Neural cell (in vitro differentiated cells): ENCODE results near the gene ZBTB17. TPM values are rescaled to one million over a fixed set of nuclear protein-coding genes. Genes with fewer than 3 reads are reported as not detected.
"Not testable (repeated sequence)": the region's sequence is repeated elsewhere in the genome, so short reads cannot be mapped to it uniquely, and the experiment has no call there.

ENCODE experiments used
- H2AFZ ChIP-seq: fragments of 200-600, 300-800 bp; sonication (generic), shearing (Covaris generic); 2 replicates; pipeline ENCODE4 v1.6.0; 2014; ENCODE audit warnings: low read depth, mild to moderate bottlenecking, antibody characterized with exemption, low read length, moderate library complexity
- H3F3A ChIP-seq: fragments of 200-600 bp; shearing (Covaris generic); 2 replicates; pipeline ENCODE4 v1.6.1; 2016; ENCODE audit warnings: mild to moderate bottlenecking, moderate library complexity, mixed read lengths, antibody characterized with exemption, low read length; ENCODE audit not compliant: insufficient read depth, poor library complexity, severe bottlenecking
- H3K27ac ChIP-seq: fragments of 200-600, 300-800 bp; sonication (generic), shearing (Covaris generic); 2 replicates; pipeline ENCODE4 v1.5.1; 2014; ENCODE audit warnings: mild to moderate bottlenecking, low read length, moderate library complexity
- H3K27me3 ChIP-seq: fragments of 300-800, 200-600 bp; sonication (generic), shearing (Covaris generic); 2 replicates; pipeline ENCODE4 v1.6.0; 2014; ENCODE audit warnings: mild to moderate bottlenecking, low read depth, low read length, moderate library complexity; ENCODE audit not compliant: insufficient read depth
- H3K36me3 ChIP-seq: fragments of 300-800, 200-600 bp; sonication (generic), shearing (Covaris generic); 2 replicates; pipeline ENCODE4 v1.5.1; 2014; ENCODE audit warnings: mild to moderate bottlenecking, antibody characterized with exemption, low read length, moderate library complexity; ENCODE audit not compliant: insufficient read depth
- H3K4me2 ChIP-seq: fragments of 300-800, 200-600 bp; sonication (generic), shearing (Covaris generic); 2 replicates; pipeline ENCODE4 v1.6.0; 2014; ENCODE audit warnings: mild to moderate bottlenecking, low read length
- H3K4me3 ChIP-seq: fragments of 300-800, 200-600 bp; sonication (generic), shearing (Covaris generic); 2 replicates; pipeline ENCODE4 v1.5.1; 2014; ENCODE audit warnings: mild to moderate bottlenecking, low read length, moderate library complexity
- H3K79me2 ChIP-seq: fragments of 200-600 bp; shearing (Covaris generic); replicated peaks from 2 replicates; pipeline ENCODE4 v1.6.0; 2014; ENCODE audit warnings: mild to moderate bottlenecking, low read length, moderate library complexity; ENCODE audit not compliant: insufficient read depth
- H3K9ac ChIP-seq: fragments of 300-800, 200-600 bp; sonication (generic), shearing (Covaris generic); 2 replicates; pipeline ENCODE4 v1.6.1; 2016; ENCODE audit warnings: mild to moderate bottlenecking, low read length, mixed read lengths
- H3K9me2 ChIP-seq: fragments of 200-600 bp; shearing (Covaris generic); 2 replicates; pipeline ENCODE4 v1.6.1; 2016; ENCODE audit warnings: mild to moderate bottlenecking, low read length, mixed read lengths; ENCODE audit not compliant: insufficient read depth
- H3K9me3 ChIP-seq: fragments of 200-600, 300-800 bp; sonication (generic), shearing (Covaris generic); 2 replicates; pipeline ENCODE4 v1.6.1; 2016; ENCODE audit warnings: mild to moderate bottlenecking, mixed run types, low read length, moderate library complexity, mixed read lengths
- H4K20me1 ChIP-seq: fragments of 200-600 bp; shearing (Covaris generic); 2 replicates; pipeline ENCODE4 v1.6.1; 2016; ENCODE audit warnings: mild to moderate bottlenecking, mixed run types; ENCODE audit not compliant: insufficient read depth
- CTCF ChIP-seq: fragments of 450-650 bp; IDR thresholded peaks from 2 replicates; pipeline ENCODE4 v1.5.1; 2014; ENCODE audit warnings: antibody characterized with exemption, mild to moderate bottlenecking, moderate library complexity; ENCODE audit not compliant: poor library complexity, severe bottlenecking
- EP300 ChIP-seq: fragments of 450-650 bp; conservative IDR thresholded peaks from 2 replicates; pipeline ENCODE4 v1.6.1; 2014; ENCODE audit warnings: antibody characterized with exemption, mild to moderate bottlenecking, moderate library complexity; ENCODE audit not compliant: poor library complexity, severe bottlenecking
- EZH2 ChIP-seq: fragments of 200-600, 300-800 bp; shearing (Covaris generic), sonication (generic); IDR thresholded peaks from 2 replicates; pipeline ENCODE4 v1.6.1; 2014; ENCODE audit warnings: antibody characterized with exemption, low read length, borderline replicate concordance, mild to moderate bottlenecking; ENCODE audit not compliant: insufficient read depth, poor library complexity, severe bottlenecking
- MXI1 ChIP-seq: fragments of 450-650 bp; conservative IDR thresholded peaks from 2 replicates; pipeline ENCODE4 v1.6.1; 2014; ENCODE audit warnings: antibody characterized with exemption, mild to moderate bottlenecking; ENCODE audit not compliant: poor library complexity, severe bottlenecking
- POLR2AphosphoS5 ChIP-seq: IDR thresholded peaks from 2 replicates; pipeline ENCODE4 v1.6.1; 2012
- REST ChIP-seq: IDR thresholded peaks from 2 replicates; pipeline ENCODE4 v1.6.1; 2012; ENCODE audit warnings: borderline replicate concordance
- SMC3 ChIP-seq: fragments of 450-650 bp; conservative IDR thresholded peaks from 2 replicates; pipeline ENCODE4 v1.6.1; 2014; ENCODE audit warnings: antibody characterized with exemption, mild to moderate bottlenecking, moderate library complexity; ENCODE audit not compliant: poor library complexity
- TAF1 ChIP-seq: IDR thresholded peaks from 2 replicates; pipeline ENCODE4 v1.6.1; 2012; ENCODE audit warnings: low read depth
- polyA plus RNA-seq: library from polyadenylated mRNA; depleted of rRNA; stranded (reverse); fragments of >200 nt; gene quantifications from 2 replicates; pipeline ENCODE4 v1.2.3, GENCODE V29; 2014

The ZBTB17 gene
- polyA plus RNA-seq, 1 donor from 2014 or later, result 114 TPM

- H3K36me3 ChIP-seq, result no peaks in the 10 kb centered on the region
- H4K20me1 ChIP-seq, result no peaks in the 10 kb centered on the region
- TF ChIP-seq TAF1 (no peak), EP300 (no peak), EZH2 (no peak)
- H3K27me3 ChIP-seq, result no peaks in the 10 kb centered on the region
- H3K9me3 ChIP-seq, result no peaks in the 10 kb centered on the region
- H3K79me2 ChIP-seq, result no peaks in the 10 kb centered on the region
- no peaks in the 10 kb centered on the region for H3F3A ChIP-seq
- no peaks in the 10 kb centered on the region for H3K9me2 ChIP-seq
- no peak overlapping the region for H3K27ac ChIP-seq
- H3K4me2 ChIP-seq, result no peak overlapping the region
- no peak overlapping the region for H3K4me3 ChIP-seq
- no peak overlapping the region for H3K9ac ChIP-seq
- no peak overlapping the region for H2AFZ ChIP-seq
Measured at GRCh38 chr1:16022393-16022792, 46.5 kb upstream of the ZBTB17 start.

- no peaks in the 10 kb centered on the region for H3K9me2 ChIP-seq
- no peaks in the 10 kb centered on the region for H3K27me3 ChIP-seq
- no peaks in the 10 kb centered on the region for H3K79me2 ChIP-seq
- H4K20me1 ChIP-seq, result no peaks in the 10 kb centered on the region
- no peak within 1 kb of the TSS for H2AFZ ChIP-seq
- no peak within 1 kb of the TSS for H3K4me2 ChIP-seq
- H3K27ac ChIP-seq, result no peak within 1 kb of the TSS
- no peaks in the 10 kb centered on the region for H3K36me3 ChIP-seq
- no peak within 1 kb of the TSS for H3K9ac ChIP-seq
- no peak for TF ChIP-seq MXI1
- no peak for TF ChIP-seq CTCF
- TF ChIP-seq SMC3, result no peak
- TF ChIP-seq POLR2AphosphoS5, result no peak
- no peak for TF ChIP-seq REST
- no peak within 1 kb of the TSS for H3K4me3 ChIP-seq
- H3F3A ChIP-seq, result no peaks in the 10 kb centered on the region
- H3K9me3 ChIP-seq, result no peaks in the 10 kb centered on the region
Measured at GRCh38 chr1:16021681-16022080, 45.8 kb upstream of the ZBTB17 start, which contains the start of gene CLCNKA. Gene CLCNKA (plus strand): TSS chr1:16022036. CDS start chr1:16022620, 584 bp downstream.

- not testable (repeated sequence) for H4K20me1 ChIP-seq, H3K36me3 ChIP-seq, H3K9me2 ChIP-seq, H3K4me3 ChIP-seq, H3K4me2 ChIP-seq, H3K79me2 ChIP-seq, H3K9ac ChIP-seq, H3K9me3 ChIP-seq, H3K27ac ChIP-seq, H2AFZ ChIP-seq, H3F3A ChIP-seq, H3K27me3 ChIP-seq
Measured at GRCh38 chr1:16020878-16021277, 45.0 kb upstream of the ZBTB17 start.
